ENCODE measurements around the gene RSL1D1. TPM values are rescaled to one million over a fixed set of nuclear protein-coding genes. Genes with fewer than 3 reads are reported as not detected.
"Not testable (repeated sequence)": the region's sequence is repeated elsewhere in the genome, so short reads cannot be mapped to it uniquely, and the experiment has no call there.

RSL1D1 gene
- total RNA-seq, 4 donors from 2014 or later: 152 to 209 (median 174) TPM

GRCh38 chr16:11794447-11794846, 56.9 kb downstream of the RSL1D1 start:
- no peaks in the 10 kb centered on the region for H3K9me3 ChIP-seq
- H3K4me3 ChIP-seq: no peak overlapping the region
- no peak for TF ChIP-seq POLR2AphosphoS5 (IDR thresholded peaks at IDR 0.05)
- no peak for TF ChIP-seq POLR2A (IDR thresholded peaks at IDR 0.05)
- no peak for TF ChIP-seq CTCF (IDR thresholded peaks at IDR 0.05)
- TF ChIP-seq EP300 (IDR thresholded peaks at IDR 0.05): no peak
- peak overlapping the region; percentile 30 for H3K27ac ChIP-seq
- peaks cover 74% of the 10 kb centered on the region for H3K4me1 ChIP-seq
- H3K27me3 ChIP-seq: no peaks in the 10 kb centered on the region
- 20% methylated on average over 2 of the region's 2 CpGs for WGBS
- no peak for DNase-seq (ENCODE audit: low spot score in 2 of 2)
- no peaks in the 10 kb centered on the region for H3K36me3 ChIP-seq

GRCh38 chr16:11793840-11794239, 57.5 kb downstream of the RSL1D1 start:
- TF ChIP-seq POLR2A (IDR thresholded peaks at IDR 0.05) (no peak), CTCF (IDR thresholded peaks at IDR 0.05) (no peak), POLR2AphosphoS5 (IDR thresholded peaks at IDR 0.05) (no peak), EP300 (IDR thresholded peaks at IDR 0.05) (no peak)
- no peaks in the 10 kb centered on the region for H3K9me3 ChIP-seq
- peaks cover 73% of the 10 kb centered on the region for H3K4me1 ChIP-seq
- peak in 1 of 2 donors; percentile 26 for DNase-seq (ENCODE audit: low spot score in 2 of 2)
- H3K27ac ChIP-seq: peak overlapping the region; percentile 30
- no peak overlapping the region for H3K4me3 ChIP-seq
- H3K27me3 ChIP-seq: no peaks in the 10 kb centered on the region
- 55% methylated on average over 7 of the region's 7 CpGs for WGBS
- H3K36me3 ChIP-seq: no peaks in the 10 kb centered on the region

- H3K27me3 ChIP-seq: no peaks in the 10 kb centered on the region
- peak overlapping the region; percentile 30 for H3K27ac ChIP-seq
- TF ChIP-seq POLR2A (IDR thresholded peaks at IDR 0.05): no peak
- no peak for TF ChIP-seq POLR2AphosphoS5 (IDR thresholded peaks at IDR 0.05)
- TF ChIP-seq CTCF (IDR thresholded peaks at IDR 0.05): no peak
- TF ChIP-seq EP300 (IDR thresholded peaks at IDR 0.05): no peak
- 51% methylated on average over 7 of the region's 7 CpGs for WGBS
- H3K4me3 ChIP-seq: no peak overlapping the region
- peaks cover 61% of the 10 kb centered on the region for H3K4me1 ChIP-seq
- no peaks in the 10 kb centered on the region for H3K36me3 ChIP-seq
- peak; percentile 44 to 57 for DNase-seq (ENCODE audit: low spot score in 2 of 2)
- H3K9me3 ChIP-seq: no peaks in the 10 kb centered on the region
These were observed 58.7 kb downstream of the RSL1D1 start for GRCh38 chr16:11792410-11793241.

- peak in 1 of 2 donors; percentile 49 for DNase-seq (ENCODE audit: low spot score in 2 of 2)
- no peaks in the 10 kb centered on the region for H3K9me3 ChIP-seq
- TF ChIP-seq POLR2AphosphoS5 (IDR thresholded peaks at IDR 0.05) (no peak), CTCF (IDR thresholded peaks at IDR 0.05) (no peak), POLR2A (IDR thresholded peaks at IDR 0.05) (no peak), EP300 (IDR thresholded peaks at IDR 0.05) (no peak)
- no peak overlapping the region for H3K4me3 ChIP-seq
- peaks cover 59% of the 10 kb centered on the region for H3K4me1 ChIP-seq
- no peaks in the 10 kb centered on the region for H3K27me3 ChIP-seq
- 90% methylated on average over 8 of the region's 8 CpGs for WGBS
- no peaks in the 10 kb centered on the region for H3K36me3 ChIP-seq
- no peak overlapping the region for H3K27ac ChIP-seq
These were observed 60.1 kb downstream of the RSL1D1 start for GRCh38 chr16:11791144-11791828.

GRCh38 chr16:11788914-11789313, 62.4 kb downstream of the RSL1D1 start:
- Histone ChIP-seq H3K27me3 (no peaks in the 10 kb centered on the region), H3K36me3 (no peaks in the 10 kb centered on the region), H3K9me3 (no peaks in the 10 kb centered on the region), H3K4me3 (no peak overlapping the region), H3K27ac (no peak overlapping the region), H3K4me1 (peaks cover 36% of the 10 kb centered on the region)
- peak in 1 of 2 donors; percentile 2 for DNase-seq (ENCODE audit: low spot score in 2 of 2)
- WGBS: 89% methylated on average over 3 of the region's 3 CpGs
- no peak for TF ChIP-seq POLR2A (IDR thresholded peaks at IDR 0.05)
- TF ChIP-seq EP300 (IDR thresholded peaks at IDR 0.05): no peak
- no peak for TF ChIP-seq POLR2AphosphoS5 (IDR thresholded peaks at IDR 0.05)
- TF ChIP-seq CTCF (IDR thresholded peaks at IDR 0.05): no peak

- not testable (repeated sequence) for DNase-seq (ENCODE audit: low spot score in 2 of 2); H3K27me3 ChIP-seq; H3K4me3 ChIP-seq; H3K36me3 ChIP-seq; H3K27ac ChIP-seq; H3K9me3 ChIP-seq
- peaks cover 37% of the 10 kb centered on the region for H3K4me1 ChIP-seq
- 85% methylated on average over 13 of the region's 13 CpGs for WGBS
These were observed 66.3 kb downstream of the RSL1D1 start for GRCh38 chr16:11784980-11785599.

GRCh38 chr16:11784381-11784780, 67.0 kb downstream of the RSL1D1 start:
- not testable (repeated sequence) for H3K27ac ChIP-seq; H3K4me3 ChIP-seq; DNase-seq (ENCODE audit: low spot score in 2 of 2); H3K27me3 ChIP-seq; H3K9me3 ChIP-seq; H3K36me3 ChIP-seq
- WGBS: 91% methylated on average over 6 of the region's 6 CpGs
- peaks cover 35% of the 10 kb centered on the region for H3K4me1 ChIP-seq

Measured in suprapubic skin (tissue), 4 donors.